SW480 (cell line): ENCODE data around the gene SMYD4.
A peak's percentile ranks its signal among the peaks of the same experiment; 100 is the strongest.
"Not testable (repeated sequence)": the region's sequence is repeated elsewhere in the genome, so short reads cannot be mapped to it uniquely, and the experiment has no call there.

ENCODE experiments used
- DNase-seq: peaks from one replicate; pipeline ENCODE4 v3.0.0-alpha.2; 2016; ENCODE audit warnings: low spot score

The SMYD4 gene, protein sequence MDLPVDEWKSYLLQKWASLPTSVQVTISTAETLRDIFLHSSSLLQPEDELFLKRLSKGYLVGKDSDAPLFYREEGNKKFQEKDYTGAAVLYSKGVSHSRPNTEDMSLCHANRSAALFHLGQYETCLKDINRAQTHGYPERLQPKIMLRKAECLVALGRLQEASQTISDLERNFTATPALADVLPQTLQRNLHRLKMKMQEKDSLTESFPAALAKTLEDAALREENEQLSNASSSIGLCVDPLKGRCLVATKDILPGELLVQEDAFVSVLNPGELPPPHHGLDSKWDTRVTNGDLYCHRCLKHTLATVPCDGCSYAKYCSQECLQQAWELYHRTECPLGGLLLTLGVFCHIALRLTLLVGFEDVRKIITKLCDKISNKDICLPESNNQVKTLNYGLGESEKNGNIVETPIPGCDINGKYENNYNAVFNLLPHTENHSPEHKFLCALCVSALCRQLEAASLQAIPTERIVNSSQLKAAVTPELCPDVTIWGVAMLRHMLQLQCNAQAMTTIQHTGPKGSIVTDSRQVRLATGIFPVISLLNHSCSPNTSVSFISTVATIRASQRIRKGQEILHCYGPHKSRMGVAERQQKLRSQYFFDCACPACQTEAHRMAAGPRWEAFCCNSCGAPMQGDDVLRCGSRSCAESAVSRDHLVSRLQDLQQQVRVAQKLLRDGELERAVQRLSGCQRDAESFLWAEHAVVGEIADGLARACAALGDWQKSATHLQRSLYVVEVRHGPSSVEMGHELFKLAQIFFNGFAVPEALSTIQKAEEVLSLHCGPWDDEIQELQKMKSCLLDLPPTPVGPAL

DNA sequence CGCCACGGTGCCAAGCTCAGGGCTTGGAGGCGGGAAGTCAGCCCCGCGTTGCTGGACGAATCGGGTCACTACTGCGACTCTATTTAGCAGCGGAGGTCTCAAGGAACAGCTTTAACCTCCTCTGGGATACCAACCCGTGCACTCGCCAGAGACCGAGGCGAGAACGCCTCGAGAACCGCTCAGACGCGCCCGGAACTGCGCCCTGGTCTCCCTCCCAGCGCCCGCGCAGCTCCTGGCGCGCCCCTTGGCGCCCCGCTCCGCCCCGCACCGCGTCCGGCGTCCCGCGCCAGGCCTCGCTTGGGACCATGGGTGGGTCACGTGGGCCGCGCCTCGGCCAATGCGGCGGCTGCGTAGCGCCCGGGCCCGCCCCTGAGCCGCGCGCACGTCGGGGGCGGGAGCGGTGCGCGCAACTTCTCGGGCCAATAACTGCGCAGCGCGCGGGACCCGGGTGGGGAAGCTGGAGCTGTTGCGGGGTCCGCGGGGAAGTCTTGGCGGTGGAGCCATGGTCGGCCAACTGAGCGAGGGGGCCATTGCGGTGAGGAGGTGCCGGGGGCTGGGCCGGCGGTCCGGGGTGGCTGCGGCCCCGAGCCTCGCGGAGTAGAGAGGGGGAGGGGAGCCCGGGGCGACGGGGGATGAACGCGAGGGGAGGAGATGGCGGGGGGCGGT lies at the start of gene SMYD4, which contains the start of gene RPA1:
Gene SMYD4 (minus strand): TSS at position 311 of the 666 bp plus-strand sequence. CDS start 1,908 bp downstream, outside the sequence.
Gene RPA1 (plus strand): TSS at position 414 of the 666 bp plus-strand sequence. CDS start 89 bp downstream, at position 503.
- DNase-seq: peak; percentile 76

DNA sequence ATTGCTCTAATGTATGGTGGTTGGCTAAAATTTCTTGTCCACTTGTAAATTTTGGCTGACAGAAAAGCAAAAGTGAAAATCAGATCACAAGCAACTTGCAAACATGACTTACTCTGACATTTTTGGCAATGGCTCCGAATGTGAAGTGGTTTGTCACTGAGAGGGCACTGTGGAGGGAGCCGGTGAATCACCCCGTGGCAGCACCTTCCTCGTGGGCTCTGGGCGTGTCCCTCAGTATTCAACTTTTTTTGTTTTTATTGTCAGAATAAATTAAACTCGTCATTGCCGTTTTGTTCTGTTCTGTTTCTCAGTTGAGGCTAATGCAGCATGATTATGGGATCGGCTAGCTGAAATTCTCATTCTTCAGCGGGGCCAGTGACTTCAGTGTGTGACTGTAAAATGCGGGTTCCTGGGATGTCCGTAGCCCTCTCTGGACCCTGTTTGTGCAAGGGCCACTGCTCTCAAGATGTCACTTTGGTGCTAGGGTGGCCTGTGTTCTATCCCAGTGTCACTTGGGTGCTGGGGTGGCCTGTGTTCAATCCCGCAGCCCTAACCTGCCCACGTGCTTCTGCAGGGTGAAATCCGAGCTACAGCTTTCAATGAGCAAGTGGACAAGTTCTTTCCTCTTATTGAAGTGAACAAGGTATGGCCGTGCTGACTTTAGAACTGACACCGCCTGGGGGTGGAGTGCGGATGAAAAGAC lies 48.9 kb upstream of the SMYD4 start:
- DNase-seq: no peak

DNA sequence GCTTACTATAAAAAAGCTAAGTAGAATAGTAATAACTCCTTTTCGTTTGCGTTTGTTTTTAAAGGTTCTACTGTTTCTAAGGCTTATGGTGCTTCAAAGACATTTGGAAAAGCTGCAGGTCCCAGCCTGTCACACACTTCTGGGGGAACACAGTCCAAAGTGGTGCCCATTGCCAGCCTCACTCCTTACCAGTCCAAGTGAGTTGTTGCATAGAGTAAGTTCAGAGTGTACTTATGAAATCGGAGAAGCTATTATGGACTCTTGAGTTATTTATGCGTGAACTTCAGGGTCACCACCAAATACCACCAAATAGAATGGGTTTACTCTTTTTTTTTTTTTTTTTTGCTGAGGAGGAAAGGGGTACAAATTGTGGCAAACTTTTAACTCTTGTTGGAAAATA lies 45.9 kb upstream of the SMYD4 start:
- DNase-seq: no peak

DNA sequence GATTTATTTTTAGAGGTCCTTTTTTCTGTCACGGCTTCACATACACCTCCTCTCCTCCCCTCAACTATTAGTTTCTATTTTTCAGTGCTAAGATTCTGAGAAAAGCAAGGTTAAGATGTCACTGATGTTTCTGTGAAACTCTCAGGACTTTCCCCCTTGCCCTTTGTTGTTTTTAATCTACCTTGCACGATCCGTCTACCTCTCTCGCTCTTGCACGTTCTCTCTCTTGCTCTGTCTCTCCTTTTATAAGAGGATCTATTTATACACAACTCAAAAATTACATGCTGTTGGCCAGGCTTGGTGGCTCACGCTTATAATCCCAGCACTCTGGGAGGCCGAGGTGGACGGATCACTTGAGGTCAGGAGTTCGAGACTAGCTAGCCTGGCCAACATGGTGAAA lies 43.7 kb upstream of the SMYD4 start:
- DNase-seq: no peak

DNA sequence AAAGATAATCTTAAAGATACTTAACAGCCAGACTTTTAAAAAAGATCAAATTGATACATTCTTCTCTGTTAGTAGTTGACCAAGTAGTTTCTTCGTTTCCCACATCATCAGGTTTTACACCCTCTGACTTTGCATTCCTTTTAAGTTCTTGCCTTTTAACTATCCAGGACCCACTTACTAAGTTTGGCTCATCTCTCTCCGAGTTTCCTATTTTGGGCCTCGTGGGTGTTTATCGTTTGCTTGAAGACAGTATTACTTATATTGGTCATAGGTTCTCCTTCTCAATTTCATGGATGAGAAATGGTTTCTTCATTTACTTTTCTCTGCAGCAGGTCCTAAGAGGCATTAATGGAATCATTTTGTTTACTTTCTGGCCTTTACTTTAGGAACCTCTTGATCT lies 43.3 kb upstream of the SMYD4 start:
- no peak for DNase-seq

DNA sequence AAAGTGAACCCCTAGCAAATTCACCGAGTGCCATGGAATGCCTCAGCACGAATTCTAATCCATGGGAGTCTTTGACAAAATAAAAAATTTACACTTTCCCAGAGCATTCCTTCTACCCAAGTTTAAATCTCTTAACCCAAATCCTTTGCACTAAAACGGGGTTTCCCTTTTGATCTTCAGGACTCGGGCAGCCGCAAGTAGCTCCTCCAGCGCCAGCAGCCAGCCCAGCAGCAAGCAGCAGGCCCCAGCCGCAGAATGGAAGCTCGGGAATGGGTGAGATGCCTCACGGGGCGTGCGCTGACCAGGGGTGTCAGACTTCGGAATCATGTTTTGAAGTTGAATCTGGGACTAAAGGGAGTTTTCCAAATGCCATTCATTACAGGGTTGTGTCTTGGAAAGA lies 42.6 kb upstream of the SMYD4 start:
- DNase-seq: no peak

DNA sequence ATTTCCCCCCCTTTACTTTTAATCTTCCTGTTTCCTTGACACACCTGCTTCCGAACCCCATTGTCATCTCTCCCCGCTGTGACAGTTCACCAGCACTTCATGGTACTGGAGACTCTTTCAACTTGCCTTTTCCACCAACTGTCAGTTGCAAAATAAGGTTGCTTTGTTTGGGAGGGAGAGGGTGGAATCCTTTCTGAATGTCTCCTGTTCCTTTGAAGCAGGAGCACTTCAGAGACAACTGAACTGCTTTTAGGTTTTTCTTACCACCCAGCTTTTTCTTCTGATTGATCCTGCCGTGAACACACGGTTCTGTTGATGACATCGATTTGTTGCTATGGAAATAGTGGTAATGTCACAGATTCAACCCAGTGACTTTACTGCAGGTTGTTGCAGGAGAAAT lies 42.1 kb upstream of the SMYD4 start:
- no peak for DNase-seq

DNA sequence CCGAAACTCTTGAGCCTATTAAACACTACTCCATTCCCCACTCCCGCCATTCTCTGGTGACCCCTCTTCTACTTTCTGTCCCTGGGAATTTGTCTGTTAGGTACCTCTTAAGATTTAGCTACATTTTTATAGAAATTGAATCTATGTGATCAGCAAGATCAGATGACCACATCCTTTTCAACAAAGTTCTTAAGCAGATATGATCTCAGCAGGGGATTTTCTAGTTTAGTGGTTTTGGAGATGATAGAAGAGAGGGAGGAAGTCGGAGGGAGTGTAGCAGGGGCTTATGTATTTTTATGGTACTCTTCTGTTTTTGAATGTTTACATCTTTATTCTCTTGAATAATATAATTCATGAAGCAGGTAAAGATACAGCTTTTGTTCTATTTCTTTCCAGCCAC lies 40.9 kb upstream of the SMYD4 start:
- DNase-seq: no peak

DNA sequence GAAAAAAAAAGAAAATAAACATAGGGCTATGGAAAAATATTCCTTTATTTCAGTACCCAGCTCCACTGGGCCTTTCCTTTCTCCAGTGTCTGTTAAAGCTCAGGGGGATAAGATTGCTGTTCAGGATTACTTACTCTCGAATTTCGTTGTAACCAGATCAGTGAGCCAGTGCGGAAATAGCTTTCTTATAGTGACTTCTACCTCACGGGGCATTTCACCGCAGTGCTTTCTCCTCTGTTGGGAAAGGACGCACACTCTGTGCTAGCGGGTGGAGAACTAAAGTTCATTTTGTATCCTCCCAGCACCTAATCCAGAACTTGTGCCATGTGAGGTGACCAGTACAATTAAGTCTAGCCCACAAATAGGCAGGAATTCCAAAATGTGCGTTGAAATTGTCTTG lies 38.4 kb upstream of the SMYD4 start:
- no peak for DNase-seq

DNA sequence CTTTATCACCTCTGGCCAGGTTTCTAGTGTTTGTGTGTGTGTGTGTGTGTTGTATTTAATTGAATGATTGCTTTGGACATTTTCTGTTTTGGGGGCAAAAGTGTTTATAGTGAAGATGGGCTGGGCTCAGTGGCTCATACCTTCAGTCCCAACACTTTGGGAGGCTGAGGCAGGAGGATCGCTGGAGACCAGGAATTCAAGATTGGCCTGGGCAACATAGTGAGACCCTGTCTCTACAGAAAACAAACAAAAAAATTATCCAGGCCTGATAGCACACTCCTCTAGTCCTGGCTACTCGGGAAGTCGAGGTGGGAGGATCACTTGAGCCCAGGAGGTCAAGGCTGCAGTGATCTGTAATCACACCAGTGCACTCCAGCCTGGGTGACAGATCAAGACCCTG lies 37.6 kb upstream of the SMYD4 start:
- no peak for DNase-seq

DNA sequence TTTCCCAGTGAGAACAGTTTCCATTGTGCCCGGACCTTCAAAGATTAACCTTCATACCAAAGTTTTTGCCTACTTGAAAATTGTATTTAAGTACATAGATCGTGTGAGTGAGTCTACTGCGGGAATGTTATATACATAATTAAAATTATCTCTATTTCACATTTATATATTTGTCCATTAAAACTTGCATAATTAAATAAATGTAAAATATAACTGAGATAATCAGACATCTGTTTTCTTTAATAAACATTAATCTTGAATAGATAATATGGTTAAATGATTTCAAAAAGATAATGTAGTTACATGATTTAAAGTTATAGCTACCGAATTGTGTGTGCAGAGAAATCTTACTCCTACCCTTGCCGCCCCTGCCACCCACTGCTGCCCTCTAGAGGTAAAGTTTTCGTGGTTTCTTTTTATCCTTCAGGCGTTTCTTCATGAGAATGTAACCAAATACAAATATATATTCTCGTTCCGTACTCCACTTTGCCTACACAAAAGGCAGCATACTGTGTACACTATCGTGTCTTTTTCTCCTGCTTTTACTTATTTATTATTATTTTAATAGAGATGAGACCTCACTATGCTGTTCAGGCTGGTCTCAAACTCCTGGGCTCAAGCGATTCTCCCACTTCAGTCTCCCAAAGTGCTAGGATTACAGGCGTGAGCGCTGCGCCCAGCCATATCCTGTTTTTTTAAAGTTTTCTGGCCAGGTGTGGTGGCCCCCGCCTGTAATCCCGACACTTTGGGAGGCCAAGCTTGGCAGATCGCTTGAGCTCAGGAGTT lies 35.7 kb upstream of the SMYD4 start:
- DNase-seq: peak; percentile 36

DNA sequence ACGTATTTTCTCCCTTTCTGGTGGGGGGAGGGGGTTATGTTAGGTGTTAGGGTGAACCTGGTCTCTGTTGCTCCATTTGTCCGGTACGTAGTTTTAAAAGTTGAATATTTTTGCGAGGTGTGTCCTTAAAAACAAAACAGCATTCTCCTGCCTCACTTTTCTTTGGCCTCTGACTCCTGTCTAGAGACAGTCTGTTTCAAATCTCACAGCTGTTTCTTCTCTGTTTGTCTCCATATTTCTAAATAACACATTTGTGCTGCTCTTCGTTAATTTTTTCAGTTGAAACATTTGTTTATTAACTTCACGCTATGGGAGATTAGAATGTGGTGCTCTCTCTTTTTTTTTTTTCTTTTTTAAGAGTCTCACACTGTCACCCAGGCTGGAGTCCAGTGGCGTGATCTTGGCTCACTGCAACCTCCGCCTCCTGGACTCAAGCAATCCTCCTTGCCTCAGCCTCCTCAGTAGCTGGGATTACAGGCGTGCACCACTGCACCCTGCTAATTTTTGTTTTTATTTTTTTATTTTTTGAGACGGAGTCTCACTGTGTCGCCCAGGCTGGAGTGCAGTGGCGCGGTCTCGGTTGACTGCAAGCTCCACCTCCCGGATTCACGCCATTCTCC lies 31.8 kb upstream of the SMYD4 start:
- no peak for DNase-seq

DNA sequence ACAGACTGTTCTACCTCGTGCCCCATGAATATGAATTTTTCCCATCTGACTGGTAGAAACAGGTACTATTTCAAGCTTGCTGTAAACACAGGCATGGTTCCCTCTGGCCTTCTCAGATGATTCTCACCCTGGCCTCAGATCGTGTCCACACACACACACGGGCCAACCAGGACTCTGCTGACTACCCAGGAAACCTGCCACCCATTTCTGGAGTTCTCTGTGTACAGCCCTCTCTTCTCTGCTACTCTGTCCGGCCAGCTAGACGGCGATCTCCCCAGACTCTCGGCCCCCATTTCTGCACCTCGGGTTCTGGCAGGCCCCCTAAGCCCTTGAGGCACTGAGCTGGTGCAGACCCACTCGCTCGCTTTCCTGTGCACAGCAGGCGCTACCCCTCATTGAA lies 31.3 kb upstream of the SMYD4 start:
- DNase-seq: no peak

DNA sequence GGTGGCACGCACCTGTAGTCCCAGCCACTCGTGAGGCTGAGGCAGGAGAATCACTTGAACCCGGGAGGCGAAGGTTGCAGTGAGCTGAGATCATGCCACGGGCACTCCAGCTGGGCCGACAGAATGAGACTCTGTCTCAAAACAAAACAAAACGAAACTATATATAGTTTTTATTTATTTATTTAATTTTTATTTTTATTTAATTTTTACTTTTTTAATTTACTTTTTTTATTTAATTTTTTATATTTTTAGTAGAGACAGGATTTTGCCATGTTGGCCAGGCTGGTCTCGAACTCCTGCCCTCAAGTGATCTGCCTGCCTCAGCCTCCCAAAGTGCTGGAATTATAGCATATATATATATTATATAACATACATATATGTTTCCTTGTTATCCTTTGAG lies 26.8 kb upstream of the SMYD4 start:
- DNase-seq: not testable (repeated sequence)

DNA sequence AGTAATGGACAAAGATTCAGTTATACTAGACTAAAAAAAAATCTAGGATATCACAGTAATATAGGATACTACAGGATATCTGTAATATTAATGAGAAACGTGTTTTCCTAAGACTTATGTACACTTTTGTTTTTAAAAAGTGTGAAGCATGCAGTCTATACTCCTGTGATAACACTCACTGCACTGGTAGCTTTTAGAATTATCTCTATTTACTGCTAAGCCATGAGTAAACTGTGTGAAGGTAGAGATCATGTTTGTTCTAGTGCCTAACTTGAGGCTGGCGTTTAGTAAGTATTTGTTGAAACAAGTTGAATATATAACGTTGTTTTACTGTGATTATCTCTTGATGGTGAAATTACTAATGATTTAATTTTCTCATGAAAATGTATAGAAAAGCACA lies 24.0 kb upstream of the SMYD4 start:
- no peak for DNase-seq

DNA sequence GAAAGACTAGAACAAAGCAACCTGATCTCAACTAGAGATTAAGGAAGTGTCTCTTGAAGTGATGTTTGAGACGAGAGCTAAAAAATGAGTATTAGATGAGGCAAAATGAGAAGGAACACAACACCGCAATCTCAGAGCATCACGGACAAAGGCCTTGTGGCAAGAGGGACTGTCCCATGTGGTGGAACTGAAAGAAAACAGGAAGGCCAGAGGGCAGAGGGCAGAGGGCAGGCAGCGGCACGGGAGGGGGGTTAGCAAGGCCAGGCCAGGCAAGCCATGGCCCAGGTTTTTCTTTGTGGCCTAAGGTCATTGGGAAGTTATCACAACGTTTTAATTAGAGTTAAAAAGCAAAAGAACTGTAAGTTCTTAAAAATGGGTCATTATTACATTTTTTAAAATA lies 22.6 kb upstream of the SMYD4 start:
- no peak for DNase-seq

DNA sequence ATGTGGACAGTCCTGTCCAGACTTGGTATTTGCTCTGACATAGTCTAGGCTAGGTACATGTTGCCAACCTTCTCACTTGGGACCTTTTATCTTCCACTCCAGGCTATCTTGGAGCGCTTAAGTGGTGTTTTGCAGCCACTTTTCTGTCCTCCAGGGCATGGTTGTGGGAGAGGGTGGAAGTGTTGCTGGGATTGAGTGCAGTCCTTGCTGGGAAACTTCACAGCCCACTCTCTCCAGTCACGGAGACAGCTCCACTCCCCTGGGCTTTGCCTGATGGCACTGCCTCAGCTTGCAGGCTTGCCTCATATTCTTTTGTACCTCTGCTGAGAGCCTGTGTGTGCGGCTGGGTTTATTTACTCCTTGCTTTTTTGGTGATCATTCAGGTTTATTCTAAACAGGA lies 17.5 kb upstream of the SMYD4 start:
- DNase-seq: no peak

DNA sequence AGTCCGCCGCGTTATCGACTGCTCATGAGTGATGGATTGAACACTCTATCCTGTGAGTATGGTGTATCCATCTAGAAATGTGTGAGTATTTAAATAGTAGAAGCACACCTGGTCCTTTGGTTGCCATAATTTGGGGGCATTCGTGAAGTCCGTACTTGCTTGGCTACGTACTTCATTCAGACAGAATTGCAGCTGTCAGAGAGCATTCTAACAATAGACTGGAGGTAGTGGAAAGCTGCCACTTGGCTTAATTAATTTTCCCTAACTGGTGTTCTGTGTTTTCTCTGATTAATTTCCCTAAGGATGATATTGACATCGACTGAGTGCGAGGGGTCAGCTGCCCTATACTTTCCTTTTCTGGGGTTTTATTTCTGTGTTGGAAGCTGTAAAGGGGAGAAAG lies 14.2 kb upstream of the SMYD4 start:
- no peak for DNase-seq

DNA sequence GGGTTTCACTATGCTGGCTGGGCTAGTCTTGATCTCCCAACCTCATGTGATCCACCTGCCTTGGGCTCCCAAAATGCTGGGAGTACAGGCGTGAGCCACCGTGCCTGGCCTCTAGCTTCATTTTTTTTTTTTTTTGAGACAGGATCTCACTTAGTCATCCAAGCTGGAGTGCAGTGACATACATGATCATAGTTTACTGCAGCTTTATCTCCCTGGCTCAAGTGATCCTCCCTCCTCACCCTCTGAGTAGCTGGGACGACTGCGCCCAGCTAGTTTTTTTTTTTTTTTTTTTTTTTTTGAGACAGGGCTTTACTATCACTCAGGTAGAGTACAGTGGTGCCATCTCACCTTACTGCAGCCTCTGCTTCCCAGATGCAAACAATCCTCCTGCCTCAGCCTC lies 9.8 kb upstream of the SMYD4 start:
- no peak for DNase-seq

DNA sequence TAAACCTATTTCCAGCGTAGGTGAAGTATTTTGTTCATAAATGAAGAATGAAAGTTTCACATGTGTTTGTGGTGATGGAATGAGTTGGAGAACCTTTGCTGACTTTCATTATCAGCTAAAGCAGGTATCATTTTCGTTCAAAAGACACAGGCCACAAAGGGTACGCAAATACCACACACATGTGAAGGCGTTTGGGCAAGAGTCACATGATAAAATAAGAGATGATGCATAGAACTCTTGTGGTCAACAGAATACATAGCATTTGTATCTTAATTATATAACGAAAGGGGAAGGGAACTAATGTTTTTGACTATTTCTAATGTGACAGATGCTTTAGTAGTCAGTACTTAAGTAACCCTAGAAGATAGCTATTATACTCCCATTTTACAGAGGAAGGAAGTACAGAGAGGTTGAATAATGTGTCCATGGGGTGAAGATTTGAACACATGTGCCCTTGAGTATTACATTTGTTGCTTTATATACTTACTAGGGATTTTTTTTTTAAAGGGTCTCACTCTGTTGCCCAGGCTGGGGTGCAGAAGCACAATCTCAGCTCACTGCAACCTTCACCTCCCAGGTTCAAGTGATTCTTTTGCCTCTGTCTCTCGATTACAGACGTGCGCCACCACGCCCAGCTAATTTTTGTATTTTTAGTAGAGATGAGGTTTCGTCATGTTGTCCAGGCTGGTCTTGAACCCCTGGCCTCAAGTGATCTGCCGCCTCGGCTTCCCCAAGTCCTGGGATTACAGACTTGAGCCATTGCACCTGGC lies 4.9 kb upstream of the SMYD4 start:
- no peak for DNase-seq
